GM10248 (cell line): ENCODE results near the gene FHOD3.
"Not testable (repeated sequence)": the region's sequence is repeated elsewhere in the genome, so short reads cannot be mapped to it uniquely, and the experiment has no call there.

Experiments
- CTCF ChIA-PET: fragments of 300-600 bp; sonication (Branson Sonifier 250); formaldehyde crosslinking; extraction: SDS; loops from one replicate; lab custom pipeline; 2021; ENCODE audit warnings: antibody characterized with exemption; lab: Yijun Ruan, JAX
- POLR2A ChIA-PET: fragments of 350-650 bp; sonication (Branson Sonifier 250); formaldehyde crosslinking; extraction: SDS; loops from one replicate; lab custom pipeline; 2020; ENCODE audit warnings: antibody characterized with exemption; lab: Yijun Ruan, JAX
- DNase-seq: peaks from one replicate; pipeline ENCODE4 v3.0.0; 2012; ENCODE audit errors: extremely low spot score
- CTCF ChIP-seq: IDR thresholded peaks from 2 replicates; pipeline ENCODE4 v1.5.1; 2012; ENCODE audit warnings: mild to moderate bottlenecking, low read depth; ENCODE audit errors: extremely low read depth, missing control alignments, control extremely low read depth

Gene FHOD3

GRCh38 chr18:36354989-36355388 lies 57.5 kb downstream of the FHOD3 start:
- TF ChIP-seq CTCF = no peak
- ChIA-PET POLR2A (no interaction called here), CTCF (no interaction called here)
- no peak for DNase-seq

- DNase-seq = no peak
- POLR2A ChIA-PET = no interaction called here
- CTCF ChIA-PET = no interaction called here
- no peak for TF ChIP-seq CTCF
These were observed 58.0 kb downstream of the FHOD3 start for GRCh38 chr18:36355511-36355910.

GRCh38 chr18:36356741-36357140 lies 59.2 kb downstream of the FHOD3 start:
- CTCF ChIA-PET = interaction anchor here (0.8 to 1.4 kb wide), 2 partner anchors 18 to 25 kb away, joined by 3 to 4 read pairs; no protein-coding TSS in a partner anchor
- DNase-seq, POLR2A ChIA-PET: not testable (repeated sequence)

GRCh38 chr18:36358141-36358540 lies 60.6 kb downstream of the FHOD3 start:
- CTCF ChIA-PET = interaction anchor here (1.2 kb wide), 1 partner anchor 9 kb away, joined by 4 read pairs; no protein-coding TSS in a partner anchor
- DNase-seq = no peak
- TF ChIP-seq CTCF = no peak
- POLR2A ChIA-PET = no interaction called here

DNA sequence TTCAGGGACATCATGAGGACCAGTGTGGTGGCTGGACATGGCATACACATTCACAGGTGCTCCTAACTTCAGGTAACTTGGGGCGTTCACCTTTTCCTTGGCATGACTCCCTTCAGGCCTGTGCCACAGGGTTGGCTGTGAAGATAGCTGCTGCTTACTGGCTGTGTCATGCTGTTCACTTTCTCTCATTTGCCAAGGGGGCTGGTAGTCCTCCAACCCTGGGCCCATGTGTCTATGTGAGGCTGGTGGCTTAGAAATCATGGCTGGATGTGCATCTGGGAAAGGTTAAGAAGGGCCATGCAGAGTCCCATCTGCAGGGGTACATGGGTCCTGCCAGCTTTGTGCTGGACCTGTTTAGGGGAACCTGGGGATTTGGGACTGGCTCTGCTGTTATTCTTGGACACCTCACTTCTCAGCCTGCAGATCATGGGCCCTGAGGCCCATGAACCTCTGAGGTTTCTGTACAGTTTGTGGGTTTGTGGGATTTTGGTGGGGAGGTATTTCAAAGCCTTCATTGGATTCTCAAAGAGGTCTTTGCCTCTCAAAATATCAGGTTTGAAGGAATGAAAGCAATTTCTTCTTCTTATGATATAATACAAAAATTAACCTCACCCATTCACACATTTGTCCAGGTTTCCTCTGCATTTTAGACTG lies 62.9 kb downstream of the FHOD3 start:
- CTCF ChIA-PET = interaction anchor here (1.3 to 1.5 kb wide), 2 partner anchors 21 to 53 kb away, joined by 3 to 5 read pairs; no protein-coding TSS in a partner anchor
- POLR2A ChIA-PET = no interaction called here
- no peak for DNase-seq
- TF ChIP-seq CTCF = no peak

GRCh38 chr18:36364911-36365624 lies 67.6 kb downstream of the FHOD3 start:
- TF ChIP-seq CTCF = no peak
- DNase-seq = no peak
- POLR2A ChIA-PET = no interaction called here
- CTCF ChIA-PET = interaction anchor here (1.1 kb wide), 1 partner anchor 17 kb away, joined by 3 read pairs; no protein-coding TSS in a partner anchor
